ENCODE measurements around the gene TRIL. TPM values are rescaled to one million over a fixed set of nuclear protein-coding genes. Genes with fewer than 3 reads are reported as not detected.

TRIL gene
- total RNA-seq, 4 donors from 2014 or later = 0.25 to 1.2 (median 0.63) TPM

DNA sequence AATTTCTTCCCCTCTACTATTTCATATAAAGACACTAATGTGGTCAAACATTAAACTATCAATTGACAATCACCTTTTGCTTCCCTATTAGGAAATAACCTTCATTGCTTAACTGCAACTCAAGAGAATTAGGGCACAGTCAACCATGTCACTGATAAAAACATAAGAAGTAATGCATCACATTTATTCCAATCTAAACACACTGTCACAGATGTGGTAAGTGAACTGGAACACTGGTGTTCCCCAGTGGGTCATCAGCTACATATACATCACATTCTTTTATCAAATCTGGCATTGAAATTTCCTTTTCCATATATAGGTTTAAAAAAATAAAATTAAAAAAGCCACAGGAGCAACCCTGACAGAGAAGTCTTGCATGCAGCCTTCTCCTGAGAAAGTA, 3.7 kb downstream of the TRIL start:
- TF ChIP-seq, protein P1, sequence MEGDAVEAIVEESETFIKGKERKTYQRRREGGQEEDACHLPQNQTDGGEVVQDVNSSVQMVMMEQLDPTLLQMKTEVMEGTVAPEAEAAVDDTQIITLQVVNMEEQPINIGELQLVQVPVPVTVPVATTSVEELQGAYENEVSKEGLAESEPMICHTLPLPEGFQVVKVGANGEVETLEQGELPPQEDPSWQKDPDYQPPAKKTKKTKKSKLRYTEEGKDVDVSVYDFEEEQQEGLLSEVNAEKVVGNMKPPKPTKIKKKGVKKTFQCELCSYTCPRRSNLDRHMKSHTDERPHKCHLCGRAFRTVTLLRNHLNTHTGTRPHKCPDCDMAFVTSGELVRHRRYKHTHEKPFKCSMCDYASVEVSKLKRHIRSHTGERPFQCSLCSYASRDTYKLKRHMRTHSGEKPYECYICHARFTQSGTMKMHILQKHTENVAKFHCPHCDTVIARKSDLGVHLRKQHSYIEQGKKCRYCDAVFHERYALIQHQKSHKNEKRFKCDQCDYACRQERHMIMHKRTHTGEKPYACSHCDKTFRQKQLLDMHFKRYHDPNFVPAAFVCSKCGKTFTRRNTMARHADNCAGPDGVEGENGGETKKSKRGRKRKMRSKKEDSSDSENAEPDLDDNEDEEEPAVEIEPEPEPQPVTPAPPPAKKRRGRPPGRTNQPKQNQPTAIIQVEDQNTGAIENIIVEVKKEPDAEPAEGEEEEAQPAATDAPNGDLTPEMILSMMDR (IDR thresholded peaks at IDR 0.05 in 4 of 5, conservative IDR thresholded peaks at IDR 0.05 in 1 of 5) = no peak
- TF ChIP-seq POLR2A (IDR thresholded peaks at IDR 0.05) = no peak
- intact Hi-C loops (cut with DNase I; ENCODE audit: low total_unique reads) = loop anchor here (10.0 kb wide), 1 partner anchor 60 kb away; no protein-coding TSS in a partner anchor
- no peak overlapping the region for H3K4me3 ChIP-seq
- peak overlapping the region in 1 of 4 donors; percentile 62 for H3K27ac ChIP-seq
- no peaks in the 10 kb centered on the region for H3K36me3 ChIP-seq
- in situ Hi-C loops (cut with MboI; ENCODE audit: low sequenced_read_pairs in 4 of 4) = loop anchor here in 1 of 4 donors (10.0 kb wide), 1 partner anchor 150 kb away; no protein-coding TSS in a partner anchor
- H3K9me3 ChIP-seq = no peaks in the 10 kb centered on the region
- DNase-seq (no peak), ATAC-seq (no peak)
- peaks cover 14 to 23% of the 10 kb centered on the region in 2 donors for H3K4me1 ChIP-seq
- H3K27me3 ChIP-seq = peaks cover 13 to 24% (median 20%) of the 10 kb centered on the region in 3 donors

DNA sequence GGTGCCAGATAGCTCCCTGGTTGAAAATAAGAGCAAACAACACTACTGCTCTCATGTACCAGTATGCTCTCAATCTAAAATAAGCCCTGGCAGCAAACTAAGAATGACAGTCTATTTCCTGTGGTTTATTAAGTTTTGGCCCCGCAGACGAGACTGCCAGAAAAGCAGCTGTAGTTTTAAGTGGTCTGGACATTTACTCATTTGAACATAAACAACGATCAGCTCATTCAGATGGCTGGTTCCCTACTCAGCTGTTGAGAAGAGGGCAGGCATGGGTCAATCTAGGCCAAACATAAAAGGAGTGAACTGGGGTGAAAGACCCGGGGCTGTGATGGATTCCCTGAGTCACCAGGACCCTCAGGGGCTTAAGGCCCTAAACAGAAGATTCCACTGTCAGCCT, 4.5 kb downstream of the TRIL start:
- DNase-seq (no peak), ATAC-seq (no peak)
- in situ Hi-C loops (cut with MboI; ENCODE audit: low sequenced_read_pairs in 4 of 4) (loop anchor here in 1 of 4 donors (10.0 kb wide), 1 partner anchor 151 kb away; no protein-coding TSS in a partner anchor), intact Hi-C loops (cut with DNase I; ENCODE audit: low total_unique reads) (loop anchor here (10.0 kb wide), 1 partner anchor 61 kb away; no protein-coding TSS in a partner anchor)
- peaks cover 14 to 23% of the 10 kb centered on the region in 2 donors for H3K4me1 ChIP-seq
- H3K4me3 ChIP-seq = no peak overlapping the region
- peaks cover 13 to 24% (median 20%) of the 10 kb centered on the region in 3 donors for H3K27me3 ChIP-seq
- no peak for TF ChIP-seq POLR2A (IDR thresholded peaks at IDR 0.05)
- TF ChIP-seq, protein P1 (IDR thresholded peaks at IDR 0.05 in 4 of 5, conservative IDR thresholded peaks at IDR 0.05 in 1 of 5) = no peak
- H3K27ac ChIP-seq = peak overlapping the region in 3 of 4 donors; percentile 40 to 62 (median 43)
- H3K36me3 ChIP-seq = no peaks in the 10 kb centered on the region
- H3K9me3 ChIP-seq = no peaks in the 10 kb centered on the region

DNA sequence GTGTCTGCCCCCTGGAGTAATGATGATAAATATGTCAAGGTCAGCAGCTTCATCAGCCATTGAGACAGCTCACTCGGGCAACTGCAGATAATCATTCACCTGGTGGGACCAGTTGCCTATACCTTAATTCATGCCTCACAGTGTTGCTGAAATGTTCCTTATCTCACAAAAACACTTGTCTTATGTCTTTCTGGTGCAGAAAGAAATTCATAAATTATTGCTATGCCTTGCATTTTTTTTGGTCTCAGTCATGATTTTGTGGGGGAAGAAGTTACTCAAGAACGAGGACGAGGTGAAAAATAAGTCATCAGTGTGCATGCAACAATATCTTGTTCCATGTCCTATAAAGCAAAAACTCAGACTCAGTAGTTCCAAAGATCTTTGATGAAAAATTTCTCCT, 16.0 kb downstream of the TRIL start:
- H3K27me3 ChIP-seq = no peaks in the 10 kb centered on the region
- TF ChIP-seq, protein P1 (IDR thresholded peaks at IDR 0.05 in 4 of 5, conservative IDR thresholded peaks at IDR 0.05 in 1 of 5) = no peak
- no peak for TF ChIP-seq POLR2A (IDR thresholded peaks at IDR 0.05)
- no peaks in the 10 kb centered on the region for H3K9me3 ChIP-seq
- no peak for ATAC-seq
- intact Hi-C loops (cut with DNase I; ENCODE audit: low total_unique reads) = no loop called here
- no peak overlapping the region for H3K27ac ChIP-seq
- in situ Hi-C loops (cut with MboI; ENCODE audit: low sequenced_read_pairs in 4 of 4) = no loop called here
- H3K36me3 ChIP-seq = no peaks in the 10 kb centered on the region
- DNase-seq = no peak
- no peak overlapping the region for H3K4me3 ChIP-seq
- peaks cover 17 to 18% of the 10 kb centered on the region in 2 donors for H3K4me1 ChIP-seq

DNA sequence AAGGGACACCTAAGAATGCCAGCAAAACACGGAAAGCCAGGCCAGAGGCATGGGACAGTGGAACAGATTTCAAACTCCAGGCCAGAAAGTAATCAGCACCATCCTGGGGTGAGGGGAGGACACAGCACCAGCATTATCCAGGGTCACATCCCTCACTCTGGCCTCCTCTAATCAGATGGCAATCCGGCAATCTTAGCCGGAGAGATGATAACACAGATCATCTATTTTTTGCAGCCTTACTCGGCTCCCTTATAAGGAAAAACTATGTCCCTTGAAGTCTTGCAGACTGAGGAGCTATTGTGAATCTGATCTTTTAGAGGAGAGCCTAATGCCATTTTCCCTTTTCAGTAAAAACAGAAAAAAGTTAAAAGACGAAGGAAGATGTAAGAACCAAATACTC, 16.5 kb downstream of the TRIL start:
- peaks cover 17 to 18% of the 10 kb centered on the region in 2 donors for H3K4me1 ChIP-seq
- DNase-seq = no peak
- no peak for ATAC-seq
- H3K36me3 ChIP-seq = no peaks in the 10 kb centered on the region
- no peak for TF ChIP-seq POLR2A (IDR thresholded peaks at IDR 0.05)
- TF ChIP-seq, protein P1 (IDR thresholded peaks at IDR 0.05 in 4 of 5, conservative IDR thresholded peaks at IDR 0.05 in 1 of 5) = no peak
- no peaks in the 10 kb centered on the region for H3K27me3 ChIP-seq
- no peaks in the 10 kb centered on the region for H3K9me3 ChIP-seq
- peak overlapping the region in 1 of 4 donors; percentile 24 for H3K27ac ChIP-seq
- in situ Hi-C loops (cut with MboI; ENCODE audit: low sequenced_read_pairs in 4 of 4) (no loop called here), intact Hi-C loops (cut with DNase I; ENCODE audit: low total_unique reads) (no loop called here)
- H3K4me3 ChIP-seq = no peak overlapping the region

All from gastrocnemius medialis (tissue), 4 donors.